HG02885 (cell line): Measurements from ENCODE around the gene DTL.

Experiments
- ATAC-seq: cut with Tn5 transposase; IDR thresholded peaks from one replicate; pipeline ENCODE4 v1.9.1; 2021; ENCODE audit warnings: mild to moderate bottlenecking; ENCODE audit not compliant: unreplicated experiment, poor library complexity

The DTL gene

GRCh38 chr1:212082765-212083406, 47.3 kb downstream of the DTL start:
- no peak for ATAC-seq

DNA sequence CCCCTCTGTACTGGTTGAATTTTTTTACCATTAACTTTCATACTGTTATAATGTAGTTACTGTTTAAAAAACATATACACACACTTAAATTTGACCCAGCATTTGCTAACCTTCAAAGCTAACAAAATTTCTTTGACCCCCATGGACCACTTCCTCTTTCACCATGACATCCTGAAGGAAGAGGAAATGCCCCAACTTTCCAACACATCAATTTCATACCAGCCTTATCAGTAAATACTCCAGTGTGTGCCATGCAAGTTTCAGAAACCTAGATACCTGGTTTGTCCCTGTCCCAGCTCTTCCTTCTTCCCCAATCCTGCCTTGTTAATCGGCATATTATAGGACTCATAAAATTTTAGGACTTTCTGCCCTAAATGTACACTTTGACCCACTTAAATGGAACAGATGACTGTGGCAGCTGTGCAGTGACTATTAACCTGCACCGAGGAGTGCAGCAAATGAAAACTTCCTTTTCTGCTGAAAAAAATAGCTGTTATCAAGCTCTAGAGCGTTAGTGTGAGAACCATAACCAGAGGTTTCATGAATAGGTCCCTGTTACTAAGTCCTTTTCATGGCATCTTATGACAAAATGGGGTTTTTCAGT, 54.1 kb downstream of the DTL start:
- no peak for ATAC-seq

DNA sequence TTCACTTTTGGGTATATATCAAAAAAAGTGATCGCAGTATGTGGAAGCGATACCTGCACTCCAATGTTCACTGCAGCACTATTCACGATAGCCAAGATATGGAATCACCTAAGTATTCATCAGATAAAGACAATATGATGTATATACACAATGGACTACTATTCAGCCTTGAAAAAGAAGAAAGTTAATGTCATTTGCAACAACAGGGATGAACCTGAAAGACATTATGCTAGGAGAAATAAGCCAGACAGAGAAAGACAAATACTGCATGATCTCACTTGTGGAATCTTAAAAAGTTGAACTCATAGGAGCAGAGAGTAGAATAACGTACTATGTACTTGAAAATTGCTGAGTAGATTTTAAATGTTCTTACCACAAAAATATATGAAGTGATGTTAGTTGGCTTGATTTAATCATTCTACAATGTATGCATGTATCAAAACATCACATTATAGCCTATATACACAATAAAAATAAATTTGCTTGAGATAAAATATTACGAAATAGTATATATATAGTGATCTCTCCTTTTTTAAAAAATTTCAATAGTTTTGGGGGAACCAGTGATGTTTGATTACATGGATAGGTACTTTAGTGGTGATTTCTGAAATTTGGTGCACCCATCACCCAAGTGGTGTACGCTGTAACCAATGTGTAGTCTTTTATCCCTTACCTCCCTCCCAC, 56.0 kb downstream of the DTL start:
- ATAC-seq, result no peak

DNA sequence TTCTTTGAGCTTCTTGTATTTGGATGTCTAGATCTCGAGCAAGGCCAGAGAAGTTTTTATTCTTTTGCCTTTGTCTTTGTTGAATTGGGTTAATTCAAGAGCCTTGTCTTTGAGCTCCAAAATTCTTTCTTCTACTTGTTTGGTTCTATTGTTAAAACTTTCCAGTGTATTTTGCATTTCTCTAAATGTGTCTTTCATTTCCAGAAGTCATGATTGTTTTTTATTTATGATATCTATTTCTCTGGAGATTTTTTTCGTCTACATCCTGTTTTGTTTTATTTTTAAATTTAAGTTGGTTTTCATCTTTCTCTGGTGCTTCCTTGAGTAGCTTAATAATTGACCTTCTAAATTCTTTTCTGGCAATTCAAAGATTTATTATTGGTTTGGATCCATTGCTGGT, 61.8 kb downstream of the DTL start:
- ATAC-seq, result no peak

DNA sequence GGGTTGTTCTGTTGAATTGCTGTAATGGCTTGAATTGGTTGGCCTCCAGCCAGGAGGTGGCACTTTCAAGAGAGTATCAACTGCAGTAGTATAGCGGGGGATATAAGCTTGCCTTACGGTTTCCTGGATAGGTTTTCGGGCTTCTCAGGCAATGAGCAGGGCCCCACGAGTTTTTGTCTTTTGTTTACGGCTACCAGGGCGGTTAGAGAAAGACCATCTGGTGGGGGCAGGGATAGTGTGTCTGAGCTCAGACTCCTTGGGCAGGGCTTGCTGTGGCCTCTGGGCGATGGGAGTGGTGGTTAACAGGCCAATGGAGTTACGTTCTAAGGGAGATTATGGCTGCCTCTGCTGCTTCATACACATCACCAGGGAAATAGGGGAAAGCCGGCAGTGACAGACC, 62.8 kb downstream of the DTL start:
- ATAC-seq, result no peak

GRCh38 chr1:212098771-212099170, 63.2 kb downstream of the DTL start:
- no peak for ATAC-seq

DNA sequence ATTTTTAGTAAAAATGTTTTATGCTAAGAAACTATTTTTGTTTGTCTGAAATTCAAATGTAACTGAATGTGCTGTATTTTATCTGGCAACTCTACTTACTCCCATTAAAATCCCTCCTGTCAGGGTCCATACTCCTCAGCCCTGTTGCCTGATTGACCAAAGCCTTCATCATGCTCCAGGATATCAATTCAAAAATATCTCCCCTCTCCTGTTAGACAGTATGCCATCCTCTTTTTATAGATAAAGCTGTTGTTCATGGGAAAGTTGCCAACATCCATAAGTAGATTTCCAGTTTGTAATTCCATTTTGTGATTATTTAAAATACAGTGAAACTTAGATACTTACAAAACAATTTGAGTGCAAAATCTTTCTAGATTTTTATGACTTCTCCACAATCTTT, 65.7 kb downstream of the DTL start:
- ATAC-seq, result no peak

DNA sequence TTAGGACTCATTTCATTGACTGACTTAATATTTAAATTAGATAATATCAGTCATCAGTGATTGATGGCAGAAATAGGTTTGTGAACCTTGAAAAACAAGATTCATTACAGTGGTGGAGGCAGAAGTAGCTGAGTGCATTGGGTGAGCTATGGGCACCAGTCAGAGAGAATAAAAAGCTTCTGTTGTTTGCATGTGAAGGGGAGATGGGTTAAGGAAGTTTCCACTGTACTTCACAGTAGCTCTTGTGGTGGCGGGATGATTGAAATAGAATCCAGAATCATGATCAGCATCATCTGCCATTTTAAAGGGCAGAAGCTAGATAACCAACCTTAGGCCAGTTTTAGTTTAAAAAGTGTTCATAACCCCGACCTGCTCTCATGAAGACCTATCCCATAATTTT, 66.2 kb downstream of the DTL start:
- no peak for ATAC-seq

DNA sequence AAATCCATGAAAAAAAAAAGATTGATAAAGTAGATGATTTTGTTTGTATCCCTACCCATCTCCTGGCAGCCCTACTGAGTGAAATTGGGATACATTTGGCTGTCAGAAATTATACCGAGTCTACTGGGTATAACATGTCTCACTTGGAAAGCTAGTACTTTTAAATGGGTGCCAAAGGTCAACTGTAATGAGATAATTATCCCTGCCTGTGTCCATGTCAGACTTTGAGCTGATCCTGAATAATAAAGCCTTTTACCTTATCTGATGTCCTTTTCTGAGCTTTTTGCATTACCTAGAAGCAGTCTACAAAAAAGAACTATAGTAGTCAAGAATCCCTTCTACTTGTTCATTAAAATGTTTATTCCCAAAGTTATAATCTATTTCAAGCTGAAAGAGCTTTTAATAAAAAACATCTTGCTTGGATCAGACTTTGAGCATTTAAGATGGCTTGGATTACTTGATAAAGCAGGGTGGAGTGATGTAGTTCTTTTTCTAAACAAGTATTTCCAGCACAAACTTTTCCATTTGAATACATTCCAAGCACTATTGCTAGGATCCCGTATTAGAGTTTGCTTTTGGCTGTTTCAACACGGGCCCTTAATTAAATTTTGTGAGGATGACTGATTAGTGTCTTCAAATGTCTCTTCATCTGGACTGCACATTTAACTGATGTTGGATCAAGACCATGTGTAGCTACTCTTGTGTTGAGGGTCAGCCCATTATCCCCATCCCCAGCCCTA, 69.2 kb downstream of the DTL start:
- no peak for ATAC-seq

DNA sequence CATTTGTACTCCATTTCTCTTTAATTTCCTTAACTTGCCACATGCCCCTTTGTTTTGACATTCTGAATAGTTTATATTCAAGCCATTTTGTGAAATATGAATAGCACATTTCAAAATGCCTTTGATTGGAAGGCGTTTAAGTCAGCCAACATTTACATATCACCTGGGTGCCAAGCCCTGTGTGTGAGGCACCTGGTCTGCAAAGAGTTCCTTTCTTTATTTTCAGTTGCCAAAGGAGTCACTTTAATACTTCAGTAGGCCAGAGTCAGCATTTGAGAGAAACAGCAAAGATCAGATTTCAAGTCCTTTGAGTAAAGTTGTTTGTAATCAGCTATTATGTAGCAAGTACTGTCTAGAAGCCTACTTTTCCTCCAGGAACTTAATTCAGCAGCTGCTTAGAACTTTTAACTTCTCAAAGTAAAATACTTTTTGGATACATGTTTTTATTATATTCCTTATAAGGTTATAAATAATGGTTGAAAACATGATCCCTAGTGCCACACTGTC, 70.8 kb downstream of the DTL start:
- no peak for ATAC-seq

DNA sequence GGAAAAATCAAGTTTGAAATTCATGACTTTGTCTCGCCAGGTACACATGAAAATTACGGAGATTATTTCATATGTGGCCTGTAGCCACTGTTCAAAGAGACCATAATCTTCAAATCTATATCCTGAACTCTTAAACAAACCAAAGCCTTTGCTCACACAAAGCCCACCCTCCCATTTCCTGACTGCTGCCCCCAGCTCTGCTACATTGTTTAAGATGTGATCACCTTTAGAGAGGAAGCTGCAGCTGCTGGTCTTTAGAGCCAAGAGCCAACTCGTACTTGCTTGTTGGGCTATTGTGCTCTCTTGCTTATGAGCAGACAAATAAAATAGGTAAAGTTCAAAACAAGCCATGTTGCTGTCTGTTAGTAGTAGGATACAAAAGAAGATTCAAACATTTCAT, 71.9 kb downstream of the DTL start:
- no peak for ATAC-seq

- no peak for ATAC-seq
These were observed 72.6 kb downstream of the DTL start for GRCh38 chr1:212108187-212108586.

DNA sequence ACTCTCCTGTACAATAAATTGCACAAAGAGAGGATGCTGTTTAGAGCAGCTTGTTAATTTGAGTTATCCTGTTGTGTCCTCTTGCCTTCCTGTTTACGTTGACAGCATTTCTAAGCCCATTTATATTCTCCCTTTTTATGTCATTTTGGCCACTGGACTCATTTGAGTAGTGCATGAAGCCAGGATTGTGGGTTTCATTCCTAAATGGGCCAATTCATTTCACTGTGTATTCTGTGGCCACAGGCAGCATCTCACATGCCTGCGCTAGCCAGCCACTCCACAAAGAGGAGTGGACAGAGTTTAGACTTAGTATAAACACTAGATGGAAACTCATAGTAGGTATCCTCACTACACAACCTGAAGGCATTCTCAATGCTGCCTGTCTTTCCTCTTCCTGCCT, 73.4 kb downstream of the DTL start:
- ATAC-seq, result no peak

DNA sequence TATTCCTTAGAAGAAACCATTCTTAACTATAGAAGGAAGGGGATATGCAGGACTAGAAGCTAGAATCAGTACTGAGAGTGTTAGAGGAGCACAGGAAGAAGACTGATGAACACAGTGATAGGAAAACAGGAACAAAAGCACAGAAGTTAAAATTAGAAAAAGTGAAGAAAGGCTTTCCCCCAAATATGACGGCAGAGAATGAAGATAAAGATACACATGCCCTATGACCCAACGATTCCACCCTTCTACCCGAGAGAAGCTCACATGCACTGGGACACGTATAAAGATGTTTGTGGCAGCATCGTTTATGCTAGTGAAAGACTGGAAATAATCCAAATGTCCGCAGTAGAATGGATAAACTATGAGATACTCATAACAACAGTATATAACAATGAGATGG, 74.2 kb downstream of the DTL start:
- ATAC-seq, result no peak

DNA sequence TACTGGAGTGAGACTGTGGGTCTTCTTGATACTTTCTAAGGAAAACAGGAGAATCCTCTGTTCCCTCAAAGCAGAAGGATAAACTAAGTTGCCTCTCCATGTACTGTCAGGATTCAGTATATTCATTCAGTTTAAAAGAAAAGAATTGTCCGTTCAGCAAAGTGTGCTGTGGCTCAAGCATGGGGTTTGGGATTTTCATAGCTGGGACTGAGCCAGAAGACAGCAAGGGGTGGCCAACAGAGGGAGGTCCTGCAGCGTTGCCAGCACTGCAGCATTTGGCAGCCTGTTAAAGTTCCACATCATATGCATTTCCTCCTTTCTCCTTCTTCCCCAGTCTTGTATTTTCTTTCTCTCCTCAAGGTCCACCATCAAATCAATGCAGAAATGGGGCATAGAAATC, 75.1 kb downstream of the DTL start:
- no peak for ATAC-seq

DNA sequence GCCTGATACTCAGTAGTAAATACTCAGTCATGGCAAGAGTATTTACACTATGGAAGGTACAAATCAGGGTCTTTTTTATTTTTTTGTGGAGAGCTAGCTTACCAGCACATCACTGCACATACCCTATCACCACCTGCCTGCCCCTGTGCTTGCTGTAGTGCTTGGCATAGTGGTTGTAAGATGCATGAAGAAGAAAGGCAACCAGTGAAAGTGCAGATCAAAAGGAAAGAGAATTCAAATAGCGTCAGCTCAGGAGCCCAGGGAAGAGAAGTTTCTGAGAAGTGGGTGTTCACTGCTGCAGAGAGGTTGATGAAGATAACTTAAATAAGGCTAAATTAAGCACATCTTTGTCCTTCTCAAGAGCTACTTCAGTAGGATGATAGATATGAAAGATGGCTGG, 76.0 kb downstream of the DTL start:
- ATAC-seq, result no peak

- ATAC-seq, result no peak
These were observed 78.2 kb downstream of the DTL start for GRCh38 chr1:212113706-212114105.

GRCh38 chr1:212118167-212118871, 82.8 kb downstream of the DTL start:
- ATAC-seq, result no peak

- ATAC-seq, result no peak
These were observed 83.3 kb downstream of the DTL start for GRCh38 chr1:212118872-212119260.

DNA sequence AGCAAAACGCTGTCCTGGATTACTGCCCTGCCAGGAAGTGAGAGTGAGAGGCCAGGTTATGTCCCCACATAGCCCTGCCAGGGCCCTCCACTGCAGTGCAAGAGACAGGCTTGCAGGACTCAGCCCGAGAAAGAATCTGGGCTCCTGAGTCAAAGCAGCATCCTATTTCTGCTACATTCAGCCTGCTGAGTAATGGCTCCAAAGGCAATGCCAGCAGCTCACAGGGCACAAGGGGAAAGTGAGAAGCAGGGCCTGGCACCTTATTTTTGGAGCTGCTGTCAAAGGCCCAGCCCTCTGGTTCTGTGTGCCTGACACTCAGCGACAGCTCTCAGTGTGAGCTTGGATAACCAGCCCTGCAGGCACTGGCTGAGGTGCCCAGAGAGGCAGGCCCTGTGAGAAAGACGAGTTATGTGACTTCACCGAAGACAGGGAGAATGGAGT, 83.9 kb downstream of the DTL start:
- no peak for ATAC-seq
